SU-DHL-6 (cell line): Measurements from ENCODE around the gene ERG.

Experiments used
- EZH2phosphoT487 ChIP-seq: fragments of 200-600 bp; sonication (generic), shearing (Covaris generic); conservative IDR thresholded peaks from 2 replicates; pipeline ENCODE4 v1.6.1; 2018; ENCODE audit warnings: mild to moderate bottlenecking, antibody characterized with exemption, low read length, moderate library complexity, mixed read lengths
- TF ChIP-seq, protein P1 (sequence below): fragments of 200-600 bp; sonication (generic); IDR thresholded peaks from one replicate; pipeline ENCODE4 v1.5.1; 2017; ENCODE audit warnings: antibody characterized with exemption, mild to moderate bottlenecking, low read length, moderate library complexity; ENCODE audit not compliant: insufficient read depth, poor library complexity, severe bottlenecking

DNA sequence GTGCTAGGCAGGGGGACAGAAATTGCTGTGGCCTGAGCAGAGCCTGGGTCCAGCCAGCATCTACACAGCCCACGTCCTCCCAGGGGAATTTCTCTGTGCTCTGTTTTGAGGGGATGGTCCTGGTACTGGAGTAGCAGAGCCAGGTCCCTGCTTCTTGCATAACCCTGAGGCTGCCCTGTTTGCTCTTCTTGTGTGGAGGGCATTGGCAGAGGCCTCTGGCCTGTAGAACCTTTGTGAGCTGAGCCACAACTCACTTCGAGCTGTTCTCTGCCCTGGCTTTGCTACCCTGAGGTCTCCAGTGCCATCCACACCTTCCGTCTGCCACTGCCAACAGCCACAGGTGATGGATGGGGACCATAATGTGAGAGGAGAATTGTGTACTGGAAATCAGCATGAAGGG lies 139.6 kb downstream of the ERG start:
- TF ChIP-seq, protein P1, sequence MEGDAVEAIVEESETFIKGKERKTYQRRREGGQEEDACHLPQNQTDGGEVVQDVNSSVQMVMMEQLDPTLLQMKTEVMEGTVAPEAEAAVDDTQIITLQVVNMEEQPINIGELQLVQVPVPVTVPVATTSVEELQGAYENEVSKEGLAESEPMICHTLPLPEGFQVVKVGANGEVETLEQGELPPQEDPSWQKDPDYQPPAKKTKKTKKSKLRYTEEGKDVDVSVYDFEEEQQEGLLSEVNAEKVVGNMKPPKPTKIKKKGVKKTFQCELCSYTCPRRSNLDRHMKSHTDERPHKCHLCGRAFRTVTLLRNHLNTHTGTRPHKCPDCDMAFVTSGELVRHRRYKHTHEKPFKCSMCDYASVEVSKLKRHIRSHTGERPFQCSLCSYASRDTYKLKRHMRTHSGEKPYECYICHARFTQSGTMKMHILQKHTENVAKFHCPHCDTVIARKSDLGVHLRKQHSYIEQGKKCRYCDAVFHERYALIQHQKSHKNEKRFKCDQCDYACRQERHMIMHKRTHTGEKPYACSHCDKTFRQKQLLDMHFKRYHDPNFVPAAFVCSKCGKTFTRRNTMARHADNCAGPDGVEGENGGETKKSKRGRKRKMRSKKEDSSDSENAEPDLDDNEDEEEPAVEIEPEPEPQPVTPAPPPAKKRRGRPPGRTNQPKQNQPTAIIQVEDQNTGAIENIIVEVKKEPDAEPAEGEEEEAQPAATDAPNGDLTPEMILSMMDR: no peak
- TF ChIP-seq EZH2phosphoT487: no peak
